Vagina (tissue), 2 donors: ENCODE measurements around the gene ACTR6.

Experiments used
- POLR2A ChIP-seq, 2 donors: fragments of 450-650 bp; IDR thresholded peaks; one replicate each; pipeline ENCODE4 v1.6.1; 2017; ENCODE audit warnings: antibody characterized with exemption in 2 of 2, mild to moderate bottlenecking in 2 of 2, moderate library complexity in 2 of 2
- POLR2AphosphoS5 ChIP-seq, 2 donors: sonication (generic); formaldehyde crosslinking; IDR thresholded peaks; one replicate each; pipeline ENCODE4 v1.9.0; 2017; ENCODE audit warnings: antibody characterized with exemption in 2 of 2, mild to moderate bottlenecking in 2 of 2, low read depth in 1 of 2; ENCODE audit not compliant: insufficient read depth in 1 of 2
- TF ChIP-seq, protein P1 (sequence below), 3 experiments: fragments of 450-650 bp in 2 of 3; fragments of 200-600 bp in 1 of 3; sonication (generic) in 1 of 3; IDR thresholded peaks; one replicate each; pipeline ENCODE4 v1.5.1; 2017 to 2019; ENCODE audit warnings: antibody characterized with exemption in 3 of 3, mild to moderate bottlenecking in 2 of 3, moderate library complexity in 2 of 3

DNA sequence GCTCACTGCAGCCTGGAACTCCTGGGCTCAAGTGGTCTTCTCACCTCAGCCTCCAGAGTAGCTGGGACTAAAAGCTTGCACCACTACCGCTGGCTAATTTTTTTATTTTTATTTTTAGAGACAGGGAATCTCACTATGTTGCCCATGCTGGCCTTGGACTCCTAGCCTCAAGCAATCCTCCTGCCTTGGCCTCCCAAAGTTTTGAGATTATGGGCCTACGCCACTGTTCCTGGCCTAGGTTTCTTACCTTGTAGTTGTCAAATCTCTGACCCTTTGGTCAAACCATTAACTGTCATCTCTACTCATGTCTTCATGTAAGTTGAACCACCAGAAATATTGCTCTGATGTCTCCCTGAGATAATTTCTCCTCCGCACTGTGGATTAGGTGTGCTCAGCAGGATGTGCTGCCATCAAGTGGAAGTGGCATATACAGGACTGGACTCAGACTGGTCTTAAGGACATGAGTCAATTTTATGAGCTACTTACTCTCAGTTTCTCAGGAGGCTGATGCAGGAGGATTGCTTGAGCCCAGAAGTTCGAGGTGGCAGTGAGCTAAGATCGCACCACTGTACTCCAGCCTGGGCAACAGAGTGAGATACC, 28.5 kb downstream of the ACTR6 start:
- TF ChIP-seq, protein P1, sequence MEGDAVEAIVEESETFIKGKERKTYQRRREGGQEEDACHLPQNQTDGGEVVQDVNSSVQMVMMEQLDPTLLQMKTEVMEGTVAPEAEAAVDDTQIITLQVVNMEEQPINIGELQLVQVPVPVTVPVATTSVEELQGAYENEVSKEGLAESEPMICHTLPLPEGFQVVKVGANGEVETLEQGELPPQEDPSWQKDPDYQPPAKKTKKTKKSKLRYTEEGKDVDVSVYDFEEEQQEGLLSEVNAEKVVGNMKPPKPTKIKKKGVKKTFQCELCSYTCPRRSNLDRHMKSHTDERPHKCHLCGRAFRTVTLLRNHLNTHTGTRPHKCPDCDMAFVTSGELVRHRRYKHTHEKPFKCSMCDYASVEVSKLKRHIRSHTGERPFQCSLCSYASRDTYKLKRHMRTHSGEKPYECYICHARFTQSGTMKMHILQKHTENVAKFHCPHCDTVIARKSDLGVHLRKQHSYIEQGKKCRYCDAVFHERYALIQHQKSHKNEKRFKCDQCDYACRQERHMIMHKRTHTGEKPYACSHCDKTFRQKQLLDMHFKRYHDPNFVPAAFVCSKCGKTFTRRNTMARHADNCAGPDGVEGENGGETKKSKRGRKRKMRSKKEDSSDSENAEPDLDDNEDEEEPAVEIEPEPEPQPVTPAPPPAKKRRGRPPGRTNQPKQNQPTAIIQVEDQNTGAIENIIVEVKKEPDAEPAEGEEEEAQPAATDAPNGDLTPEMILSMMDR (IDR thresholded peaks at IDR 0.05) = no peak
- no peak for TF ChIP-seq POLR2A (IDR thresholded peaks at IDR 0.05)
- TF ChIP-seq POLR2AphosphoS5 (IDR thresholded peaks at IDR 0.05; ENCODE audit: insufficient read depth in 1 of 2, low read depth in 1 of 2) = no peak
